Measurements from ENCODE around the gene CNTN6.

- TF ChIP-seq CTCF (IDR thresholded peaks at IDR 0.05; ENCODE audit: low read depth, low read length, poor library complexity, severe bottlenecking) (no peak), EZH2phosphoT487 (IDR thresholded peaks at IDR 0.05; ENCODE audit: borderline replicate concordance, low read length) (no peak)
Observed at GRCh38 chr3:1446531-1446930, 353.7 kb downstream of the CNTN6 start.
